ENCODE measurements around the gene PLIN4. TPM values are rescaled to one million over a fixed set of nuclear protein-coding genes. Genes with fewer than 3 reads are reported as not detected.

Gene PLIN4
- total and polyA plus RNA-seq, 8 donors, result 0.88 to 4.0 (median 1.1) TPM

DNA sequence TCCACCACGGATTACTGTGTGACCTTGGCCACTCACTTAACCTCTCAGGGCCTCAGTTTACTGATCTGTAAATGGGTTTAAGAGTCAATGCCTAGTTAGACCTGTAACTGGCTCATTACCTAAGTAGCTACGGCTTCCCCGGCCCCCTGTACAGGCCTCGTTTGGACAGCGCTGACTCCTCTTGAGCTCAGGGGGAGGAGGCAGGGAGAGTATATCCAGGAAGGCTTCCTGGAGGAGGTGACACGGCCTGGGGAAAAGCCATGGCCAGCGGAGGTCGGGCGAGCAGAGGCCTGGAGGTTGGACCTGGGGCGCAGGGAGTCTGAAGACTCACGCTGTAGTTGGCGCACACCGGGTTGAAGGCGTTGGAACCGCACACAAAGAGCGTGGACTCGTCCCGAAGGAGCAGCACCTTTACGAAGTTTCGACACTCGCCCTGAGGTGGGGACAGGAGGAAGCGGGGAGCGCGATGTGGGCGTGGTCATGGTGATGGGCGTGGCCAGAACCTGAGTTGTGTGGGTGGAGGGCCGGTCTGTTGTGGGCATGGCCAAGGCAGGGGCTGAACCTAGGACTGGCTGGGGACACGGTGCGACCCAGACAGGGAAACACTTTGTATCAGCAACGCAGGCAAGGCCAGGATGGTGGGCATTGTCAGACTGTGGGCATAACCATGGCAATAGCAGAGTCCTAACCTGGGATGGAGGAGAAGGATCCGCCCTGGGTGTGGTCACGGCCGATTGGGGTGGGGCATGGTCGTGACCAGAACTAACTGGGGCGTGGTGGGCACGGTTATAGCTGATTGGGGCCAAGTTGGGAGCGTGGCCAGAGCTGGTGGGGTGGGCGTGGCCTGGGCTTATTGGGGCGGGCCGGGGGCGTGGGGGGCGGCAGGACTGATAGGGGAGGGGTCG, 37.6 kb upstream of the PLIN4 start:
- ATAC-seq, result no peak
- Histone ChIP-seq H3K4me1 (peaks cover 0 to 37% of the 10 kb centered on the region in 2 donors), H3K27me3 (no peaks in the 10 kb centered on the region), H3K36me3 (peaks cover 0 to 54% of the 10 kb centered on the region in 2 donors), H3K4me3 (no peak overlapping the region), H3K9me3 (no peaks in the 10 kb centered on the region), H3K27ac (no peak overlapping the region)
- intact Hi-C loops (cut with DNase I), result loop anchor here in 1 of 2 donors (5.0 kb wide), 1 partner anchor 81 kb away; the partner anchor contains the start of gene TNFAIP8L1
- DNase-seq, result no peak
- no peak for TF ChIP-seq CTCF (IDR thresholded peaks at IDR 0.05)

DNA sequence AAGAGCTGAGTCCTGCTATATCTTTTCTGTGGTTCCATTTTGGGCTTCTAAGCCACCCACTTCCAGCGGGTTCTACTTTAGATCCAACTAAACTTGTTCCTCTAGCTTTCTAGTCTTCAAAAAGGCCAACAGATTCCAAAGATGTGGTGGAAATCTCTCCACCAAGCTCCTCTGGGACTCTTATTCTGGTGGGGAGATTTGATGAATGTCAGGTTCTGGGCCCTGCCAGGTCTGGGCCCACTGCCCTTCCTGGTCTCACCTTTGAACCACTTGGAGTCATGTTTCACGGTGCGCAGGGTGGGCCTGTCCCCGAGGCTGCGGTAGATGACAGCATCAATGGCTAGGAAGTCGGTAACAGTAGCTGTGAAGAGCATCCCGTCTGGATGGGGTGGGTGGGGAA, 36.4 kb upstream of the PLIN4 start:
- H3K9me3 ChIP-seq, result no peaks in the 10 kb centered on the region
- DNase-seq, result no peak
- ATAC-seq, result no peak
- no peak overlapping the region for H3K4me3 ChIP-seq
- H3K27me3 ChIP-seq, result no peaks in the 10 kb centered on the region
- peaks cover 0 to 66% of the 10 kb centered on the region in 2 donors for H3K36me3 ChIP-seq
- H3K27ac ChIP-seq, result no peak overlapping the region
- TF ChIP-seq CTCF (IDR thresholded peaks at IDR 0.05), result no peak
- H3K4me1 ChIP-seq, result peaks cover 0 to 25% of the 10 kb centered on the region in 2 donors
- intact Hi-C loops (cut with DNase I), result loop anchor here in 1 of 2 donors (5.0 kb wide), 1 partner anchor 83 kb away; the partner anchor contains the start of gene TNFAIP8L1

DNA sequence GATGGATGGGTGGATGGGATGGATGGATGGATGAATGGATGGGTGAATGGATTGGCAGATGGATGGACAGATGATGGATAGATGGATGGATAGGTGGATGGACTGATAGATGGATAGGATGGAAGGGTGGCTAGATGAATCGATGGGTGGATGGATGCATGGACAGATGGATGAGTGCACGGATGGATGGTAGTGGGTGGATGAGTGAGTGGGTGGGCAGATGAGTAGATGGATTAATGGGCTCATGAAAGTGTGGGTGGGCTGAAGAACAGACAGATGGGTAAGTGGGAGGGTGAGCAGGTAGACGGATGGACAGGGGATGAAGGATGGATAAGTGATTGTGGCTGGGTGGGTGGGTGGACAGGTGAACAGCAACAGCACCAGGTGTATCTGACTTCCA, 35.5 kb upstream of the PLIN4 start:
- Histone ChIP-seq H3K4me3 (no peak overlapping the region), H3K27ac (no peak overlapping the region), H3K27me3 (no peaks in the 10 kb centered on the region), H3K4me1 (peaks cover 0 to 19% of the 10 kb centered on the region in 2 donors), H3K9me3 (no peaks in the 10 kb centered on the region), H3K36me3 (peaks cover 0 to 76% of the 10 kb centered on the region in 2 donors)
- intact Hi-C loops (cut with DNase I), result no loop called here
- DNase-seq (no peak), ATAC-seq (no peak)
- TF ChIP-seq CTCF (IDR thresholded peaks at IDR 0.05), result no peak

- Histone ChIP-seq H3K4me3 (no peak overlapping the region), H3K27ac (no peak overlapping the region), H3K9me3 (no peaks in the 10 kb centered on the region), H3K27me3 (no peaks in the 10 kb centered on the region), H3K36me3 (peaks cover 0 to 81% of the 10 kb centered on the region in 2 donors), H3K4me1 (peaks cover 0 to 19% of the 10 kb centered on the region in 2 donors)
- DNase-seq (no peak), ATAC-seq (no peak)
- no peak for TF ChIP-seq CTCF (IDR thresholded peaks at IDR 0.05)
- intact Hi-C loops (cut with DNase I), result no loop called here
Observed at GRCh38 chr19:4553092-4553695, 34.9 kb upstream of the PLIN4 start.

- Histone ChIP-seq H3K4me1 (peaks cover 0 to 19% of the 10 kb centered on the region in 2 donors), H3K36me3 (peaks cover 0 to 89% of the 10 kb centered on the region in 2 donors), H3K9me3 (no peaks in the 10 kb centered on the region), H3K4me3 (no peak overlapping the region), H3K27ac (no peak overlapping the region), H3K27me3 (no peaks in the 10 kb centered on the region)
- DNase-seq (no peak), ATAC-seq (no peak)
- TF ChIP-seq CTCF (IDR thresholded peaks at IDR 0.05), result no peak
- intact Hi-C loops (cut with DNase I), result no loop called here
Observed at GRCh38 chr19:4552525-4552819, 34.2 kb upstream of the PLIN4 start.

Measured in left lung (tissue), 10 donors.